GM13977 (cell line): ENCODE data around the gene OR2AK2.

Experiments used
- DNase-seq: peaks from one replicate; pipeline ENCODE4 v3.0.0; 2012; ENCODE audit warnings: low spot score
- in situ Hi-C: fragments of 300-500 bp; cut with MboI; formaldehyde crosslinking; loops from one replicate; pipeline ENCODE4 v1.12.0; 2022; ENCODE audit warnings: low sequenced_read_pairs, low pct_unique_long_range_greater_than_20kb, mixed read lengths, inconsistent platforms; ENCODE audit not compliant: unreplicated experiment
- TF ChIP-seq, protein P1 (sequence below): IDR thresholded peaks from 2 replicates; pipeline ENCODE4 v1.5.1; 2012; ENCODE audit warnings: mild to moderate bottlenecking, control low read depth; ENCODE audit not compliant: insufficient read depth; ENCODE audit errors: extremely low read depth, missing control alignments

OR2AK2 gene

DNA sequence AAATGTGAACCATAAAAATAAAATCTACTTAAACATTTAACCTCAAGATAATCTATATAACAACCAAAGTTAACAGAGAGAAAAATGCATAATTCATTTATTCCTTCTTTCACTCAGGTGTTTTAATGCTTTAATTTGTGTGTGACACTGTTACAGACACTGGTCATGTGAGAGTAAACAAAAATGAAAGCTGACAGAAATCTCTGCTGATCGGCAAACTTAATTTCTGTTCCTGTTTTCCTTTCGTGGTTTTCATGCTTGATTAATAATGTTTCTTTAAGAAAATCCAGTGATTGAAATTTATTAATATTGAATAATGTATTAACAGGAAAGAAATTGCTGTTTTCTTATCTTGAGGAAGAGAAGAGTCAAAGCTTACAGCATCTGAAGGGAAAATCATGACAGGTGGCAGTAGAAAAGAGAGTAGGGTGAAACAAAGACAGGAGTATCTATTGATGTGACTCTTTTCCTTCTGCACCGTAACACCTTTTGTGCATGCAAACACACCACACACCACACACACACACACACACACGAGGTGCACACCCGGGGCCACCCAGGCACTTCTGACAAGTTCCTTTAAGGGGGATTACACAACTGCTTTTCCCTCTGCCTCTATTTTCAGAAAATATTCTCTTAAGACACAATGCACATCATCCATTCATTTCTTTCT is 1.6 kb downstream of the OR2AK2 start:
- in situ Hi-C loops: no loop called here
- peak; percentile 4 for DNase-seq
- TF ChIP-seq, protein P1, sequence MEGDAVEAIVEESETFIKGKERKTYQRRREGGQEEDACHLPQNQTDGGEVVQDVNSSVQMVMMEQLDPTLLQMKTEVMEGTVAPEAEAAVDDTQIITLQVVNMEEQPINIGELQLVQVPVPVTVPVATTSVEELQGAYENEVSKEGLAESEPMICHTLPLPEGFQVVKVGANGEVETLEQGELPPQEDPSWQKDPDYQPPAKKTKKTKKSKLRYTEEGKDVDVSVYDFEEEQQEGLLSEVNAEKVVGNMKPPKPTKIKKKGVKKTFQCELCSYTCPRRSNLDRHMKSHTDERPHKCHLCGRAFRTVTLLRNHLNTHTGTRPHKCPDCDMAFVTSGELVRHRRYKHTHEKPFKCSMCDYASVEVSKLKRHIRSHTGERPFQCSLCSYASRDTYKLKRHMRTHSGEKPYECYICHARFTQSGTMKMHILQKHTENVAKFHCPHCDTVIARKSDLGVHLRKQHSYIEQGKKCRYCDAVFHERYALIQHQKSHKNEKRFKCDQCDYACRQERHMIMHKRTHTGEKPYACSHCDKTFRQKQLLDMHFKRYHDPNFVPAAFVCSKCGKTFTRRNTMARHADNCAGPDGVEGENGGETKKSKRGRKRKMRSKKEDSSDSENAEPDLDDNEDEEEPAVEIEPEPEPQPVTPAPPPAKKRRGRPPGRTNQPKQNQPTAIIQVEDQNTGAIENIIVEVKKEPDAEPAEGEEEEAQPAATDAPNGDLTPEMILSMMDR: no peak

DNA sequence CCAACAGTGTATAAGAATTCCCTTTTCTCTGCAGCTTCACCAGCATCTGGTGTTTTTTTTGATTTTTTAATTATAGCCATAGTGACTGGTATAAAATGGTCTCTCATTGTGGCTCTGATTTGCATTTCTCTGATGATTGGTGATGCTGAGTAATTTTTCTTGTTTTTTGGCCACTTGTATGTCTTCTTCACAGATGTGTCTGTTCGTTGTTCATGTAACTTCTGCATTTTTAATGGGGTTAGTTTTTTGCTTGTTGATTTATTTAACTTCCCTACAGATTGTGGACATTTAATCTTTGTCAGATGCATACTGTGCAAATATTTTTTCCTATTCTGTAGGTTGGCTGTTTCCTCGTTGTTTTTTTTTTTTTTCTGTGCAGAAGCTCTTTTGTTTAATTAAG is 28.0 kb downstream of the OR2AK2 start:
- in situ Hi-C loops: no loop called here
- DNase-seq: no peak
- TF ChIP-seq, protein P1: no peak

DNA sequence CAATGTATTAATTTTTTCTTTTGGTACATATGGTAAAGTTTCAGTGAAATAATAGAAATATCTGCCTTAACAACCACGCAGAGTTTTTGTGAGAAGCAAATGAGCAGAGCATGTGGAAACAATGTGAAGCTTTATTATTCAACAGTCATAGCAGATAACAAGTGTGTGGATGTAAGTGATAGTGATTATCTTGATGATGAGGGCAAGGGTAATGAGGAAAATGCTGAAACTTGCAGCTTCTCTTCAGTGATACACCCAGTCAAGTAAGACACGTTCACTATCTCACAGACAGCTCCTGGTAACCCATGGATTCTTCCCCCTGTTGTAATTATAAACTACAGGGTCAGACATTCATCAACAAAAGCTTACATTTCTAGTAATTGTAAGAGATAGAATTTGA is 33.8 kb downstream of the OR2AK2 start:
- in situ Hi-C loops: no loop called here
- no peak for DNase-seq
- TF ChIP-seq, protein P1: no peak

DNA sequence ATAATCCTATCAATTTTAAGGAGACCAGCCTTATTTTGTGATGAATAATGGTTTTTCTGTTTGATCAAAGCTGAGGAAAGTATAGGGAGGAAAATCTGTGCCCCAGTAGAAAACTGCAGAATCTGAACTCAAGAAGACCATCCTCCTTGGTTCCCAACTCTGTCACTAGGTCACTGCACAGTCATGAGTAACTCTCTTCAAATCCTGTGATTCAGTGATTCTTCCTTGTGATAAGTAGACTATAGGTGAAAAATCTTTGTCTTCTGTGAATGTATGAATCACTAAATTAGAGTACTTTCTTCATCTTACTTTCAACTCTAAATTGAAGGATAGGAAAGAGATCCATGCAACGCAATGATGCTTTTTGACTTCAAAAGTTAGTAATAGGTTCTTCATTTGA is 35.1 kb downstream of the OR2AK2 start:
- no peak for DNase-seq
- in situ Hi-C loops: no loop called here
- TF ChIP-seq, protein P1: no peak

DNA sequence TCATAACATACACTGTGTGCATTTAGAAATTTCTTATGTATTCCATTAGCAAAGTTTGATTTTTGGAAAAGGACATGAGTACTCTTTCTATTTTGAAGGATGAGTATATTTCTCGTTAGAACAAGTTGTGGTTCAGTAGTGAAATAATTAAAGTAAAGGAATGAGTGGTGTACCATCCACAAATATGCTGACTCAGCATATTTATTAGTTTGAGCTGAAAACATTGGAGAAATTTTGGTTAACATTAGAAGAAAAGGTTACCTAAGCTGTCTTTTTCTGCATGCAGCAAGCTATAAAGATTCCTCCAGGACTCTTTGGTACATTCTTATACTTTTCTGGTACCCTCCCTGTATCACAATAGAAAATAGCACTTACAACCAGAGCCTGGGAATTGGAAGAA is 42.7 kb downstream of the OR2AK2 start:
- TF ChIP-seq, protein P1: no peak
- DNase-seq: no peak
- in situ Hi-C loops: no loop called here

DNA sequence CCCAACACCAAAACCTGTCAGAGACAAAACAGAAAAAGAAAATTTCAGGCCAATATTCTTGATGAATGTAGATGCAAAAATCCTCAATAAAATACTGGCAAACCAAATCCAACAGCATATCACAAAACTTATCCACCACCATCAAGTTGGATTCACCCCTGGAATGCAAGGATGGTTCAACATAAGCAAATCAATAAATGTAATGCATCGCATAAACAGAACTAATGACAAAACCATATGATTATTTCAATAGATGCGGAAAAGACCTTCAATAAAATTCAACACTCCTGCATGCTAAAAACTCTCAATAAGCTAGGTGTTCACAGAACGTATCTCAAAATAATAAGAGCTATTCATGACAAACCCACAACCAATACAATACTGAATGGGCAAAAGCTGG is 44.6 kb downstream of the OR2AK2 start:
- TF ChIP-seq, protein P1: no peak
- in situ Hi-C loops: no loop called here
- DNase-seq: no peak

DNA sequence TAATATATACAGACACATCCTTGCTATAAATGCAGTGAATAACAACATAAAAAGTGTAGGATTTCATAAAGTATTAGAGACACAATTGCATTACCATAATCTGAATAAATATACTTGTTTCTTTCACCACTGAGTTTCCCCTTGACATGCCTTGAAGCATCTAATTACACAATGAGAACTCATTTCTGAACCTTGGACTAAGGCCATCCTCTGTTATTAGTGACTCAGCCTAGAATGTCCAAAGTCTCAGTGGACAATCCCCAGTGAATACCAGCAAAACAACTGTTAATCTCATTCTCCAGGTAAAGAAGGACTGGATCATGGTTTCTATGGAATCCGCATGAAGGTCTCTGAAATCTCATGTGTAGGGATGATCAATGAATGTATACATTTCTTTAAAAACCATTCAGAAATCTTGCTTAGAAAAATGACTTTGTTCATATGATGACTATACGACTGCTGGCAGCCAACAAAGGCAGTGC is 48.2 kb downstream of the OR2AK2 start, which contains the start of gene OR2L5:
Gene OR2L5 (plus strand): TSS at position 432 of the 482 bp plus-strand sequence. CDS start 8,288 bp downstream, outside the sequence.
- in situ Hi-C loops: no loop called here
- TF ChIP-seq, protein P1: no peak
- DNase-seq: no peak
